HCT116 (cell line): ENCODE data around the gene BLCAP. TPM values are rescaled to one million over a fixed set of nuclear protein-coding genes. Genes with fewer than 3 reads are reported as not detected.

ENCODE experiments used
- ATAC-seq: fragments of 200-7000 bp; cut with Tn5 transposase; 2 replicates; pipeline ENCODE4 v1.9.1; 2020; ENCODE audit warnings: mild to moderate bottlenecking, moderate library complexity
- BruUV-seq: library from RNA; stranded (reverse); fragments of 400-500 nt; replicated peaks from 2 replicates; lab custom pipeline; 2021; lab: Mats Ljungman, UMichigan
- CTCF ChIA-PET: fragments of 300-600 bp; sonication (Branson Sonifier 250); formaldehyde crosslinking; loops from one replicate; lab custom pipeline; 2021; ENCODE audit warnings: antibody characterized with exemption; lab: Charles Lee
- POLR2A ChIA-PET: fragments of 300-600, 350-600 bp; sonication (Branson Sonifier 250); formaldehyde crosslinking; loops from one replicate; lab custom pipeline; 2021; ENCODE audit warnings: antibody characterized with exemption; lab: Charles Lee
- RAD21 ChIA-PET, 2 experiments: fragments of 300-600 bp; sonication (Branson Sonifier 250); formaldehyde crosslinking; loops; one replicate each; lab custom pipeline; 2023; ENCODE audit warnings: low total read pairs in 2 of 2; ENCODE audit not compliant: uncharacterized antibody in 2 of 2, unreplicated experiment in 2 of 2, low non-redundant PET in 1 of 2; lab: Charles Lee
- DNase-seq: peaks from one replicate; pipeline ENCODE4 v3.0.0-alpha.2; 2010; ENCODE audit warnings: low read depth, low spot score
- H2AFZ ChIP-seq: fragments of 200-600 bp; shearing (Covaris generic), sonication (generic); 2 replicates; pipeline ENCODE4 v1.6.1; 2017; ENCODE audit warnings: low read depth, mixed run types, mixed read lengths, antibody characterized with exemption, low read length; ENCODE audit not compliant: poor library complexity, severe bottlenecking
- H3K27ac ChIP-seq: 2 replicates; pipeline ENCODE4 v1.5.1; 2012; ENCODE audit warnings: low read depth, low read length
- H3K27me3 ChIP-seq: fragments of 200-600 bp; sonication (generic); 2 replicates; pipeline ENCODE4 v1.6.1; 2016; ENCODE audit warnings: mixed run types, low read length, mixed read lengths; ENCODE audit not compliant: insufficient read depth
- H3K36me3 ChIP-seq, 2 experiments: fragments of 200-500 bp in 1 of 2; fragments of 200-600 bp in 1 of 2; sonication (Bioruptor generic) in 1 of 2; sonication (generic) in 1 of 2; 2 replicates each; pipeline versions ENCODE4 v1.5.1 to v1.6.1; 2014 to 2016; ENCODE audit warnings: low read length in 2 of 2, inconsistent platforms in 1 of 2, mixed read lengths in 1 of 2, mixed run types in 1 of 2; ENCODE audit not compliant: insufficient read depth in 2 of 2, control insufficient read depth in 1 of 2
- H3K4me1 ChIP-seq, 2 experiments: fragments of 200-600 bp in 1 of 2; sonication (generic) in 1 of 2; 2 replicates each; pipeline versions ENCODE4 v1.5.1 to v1.6.1; 2012 to 2017; ENCODE audit warnings: low read length in 2 of 2, inconsistent platforms in 1 of 2, mild to moderate bottlenecking in 1 of 2, mixed read lengths in 1 of 2, mixed run types in 1 of 2, moderate library complexity in 1 of 2; ENCODE audit not compliant: insufficient read depth in 2 of 2, control insufficient read depth in 1 of 2
- H3K4me2 ChIP-seq: fragments of 200-600 bp; sonication (generic); 2 replicates; pipeline ENCODE4 v1.6.1; 2017; ENCODE audit warnings: mixed run types, low read length, mixed read lengths
- H3K4me3 ChIP-seq, 2 experiments: fragments of 200-600 bp in 1 of 2; sonication (generic) in 1 of 2; replicated peaks in 1 of 2; 2 replicates each; pipeline ENCODE4 v1.5.1; 2011 to 2016; ENCODE audit warnings: low read length in 2 of 2, control low read depth in 1 of 2, low read depth in 1 of 2, mild to moderate bottlenecking in 1 of 2, mixed read lengths in 1 of 2, mixed run types in 1 of 2
- H3K79me2 ChIP-seq: fragments of 200-600 bp; sonication (generic); 2 replicates; pipeline ENCODE4 v1.6.1; 2017; ENCODE audit warnings: mild to moderate bottlenecking, mixed run types, low read length, moderate library complexity, mixed read lengths; ENCODE audit not compliant: insufficient read depth
- H3K9ac ChIP-seq: fragments of 200-600 bp; sonication (generic); 2 replicates; pipeline ENCODE4 v1.6.1; 2016; ENCODE audit warnings: low read length, mixed read lengths
- H3K9me2 ChIP-seq: fragments of 200-600 bp; sonication (generic), shearing (Covaris generic); 2 replicates; pipeline ENCODE4 v1.6.1; 2017; ENCODE audit warnings: mixed run types, mild to moderate bottlenecking, moderate library complexity; ENCODE audit not compliant: insufficient read depth
- H3K9me3 ChIP-seq, 2 experiments: fragments of 200-500 bp in 1 of 2; fragments of 200-600 bp in 1 of 2; sonication (Bioruptor generic) in 1 of 2; sonication (generic) in 1 of 2; 2 replicates each; pipeline ENCODE4 v1.6.1; 2014 to 2017; ENCODE audit warnings: low read length in 2 of 2, mixed read lengths in 2 of 2, inconsistent platforms in 1 of 2, low read depth in 1 of 2, mild to moderate bottlenecking in 1 of 2, mixed run types in 1 of 2, moderate library complexity in 1 of 2; ENCODE audit not compliant: control insufficient read depth in 1 of 2, insufficient read depth in 1 of 2
- H4K20me1 ChIP-seq: fragments of 200-600 bp; sonication (generic), shearing (Covaris generic); 2 replicates; pipeline ENCODE4 v1.6.1; 2017; ENCODE audit warnings: mixed run types, mild to moderate bottlenecking, moderate library complexity; ENCODE audit not compliant: insufficient read depth
- EZH2phosphoT487 ChIP-seq: fragments of 200-600 bp; IDR thresholded peaks from 2 replicates; pipeline ENCODE4 v1.6.1; 2018; ENCODE audit warnings: antibody characterized with exemption, borderline replicate concordance
- FOSL1 ChIP-seq: IDR thresholded peaks from 2 replicates; pipeline ENCODE4 v1.6.1; 2012; ENCODE audit warnings: low read depth
- JUND ChIP-seq: IDR thresholded peaks from 2 replicates; pipeline ENCODE4 v1.6.1; 2012
- POLR2A ChIP-seq: IDR thresholded peaks from 2 replicates; pipeline ENCODE4 v1.7.0; 2011; ENCODE audit warnings: borderline replicate concordance; ENCODE audit not compliant: insufficient read depth, insufficient read length; ENCODE audit errors: extremely low read depth
- POLR2AphosphoS5 ChIP-seq: IDR thresholded peaks from 2 replicates; pipeline ENCODE4 v1.6.1; 2011; ENCODE audit warnings: mild to moderate bottlenecking, low read depth, low read length, moderate library complexity
- SIN3A ChIP-seq: IDR thresholded peaks from 2 replicates; pipeline ENCODE4 v1.6.1; 2012; ENCODE audit warnings: low read depth
- SP1 ChIP-seq: IDR thresholded peaks from 2 replicates; pipeline ENCODE4 v1.6.1; 2012; ENCODE audit warnings: low read depth
- SRF ChIP-seq: IDR thresholded peaks from 2 replicates; pipeline ENCODE4 v1.6.1; 2012; ENCODE audit warnings: low read depth
- TCF7L2 ChIP-seq: IDR thresholded peaks from 2 replicates; pipeline ENCODE4 v1.7.0; 2011; ENCODE audit warnings: borderline replicate concordance, inconsistent platforms; ENCODE audit not compliant: insufficient read depth, insufficient read length; ENCODE audit errors: extremely low read depth
- ZFX ChIP-seq: fragments of 450-650 bp; IDR thresholded peaks from 2 replicates; pipeline ENCODE4 v1.6.1; 2017
- ZNF274 ChIP-seq: fragments of 200-500 bp; sonication (Bioruptor generic); IDR thresholded peaks from 2 replicates; pipeline ENCODE4 v1.6.1; 2014; ENCODE audit warnings: mild to moderate bottlenecking, low read depth, low read length, inconsistent platforms
- intact Hi-C: fragments of 100-400 bp; cut with micrococcal nuclease; formaldehyde crosslinking; loops from 2 replicates; pipeline ENCODE4 v1.10.0; 2022
- total RNA-seq: library from RNA; stranded (reverse); gene quantifications from one replicate; pipeline ENCODE4 v1.2.1, GENCODE V29; 2021; ENCODE audit not compliant: unreplicated experiment
- TF ChIP-seq, protein P1 (sequence below): IDR thresholded peaks from 2 replicates; pipeline ENCODE4 v1.6.1; 2012; ENCODE audit warnings: low read depth
- TF ChIP-seq, protein P2 (sequence below): IDR thresholded peaks from 2 replicates; pipeline ENCODE4 v1.6.1; 2012
- TF ChIP-seq, protein P3 (sequence below), 3 experiments: fragments of 200-600 bp in 1 of 3; sonication (generic) in 1 of 3; IDR thresholded peaks in 2 of 3; conservative IDR thresholded peaks in 1 of 3; 2 replicates each; pipeline ENCODE4 v1.5.1; 2012 to 2017; ENCODE audit warnings: low read depth in 2 of 3, low read length in 2 of 3, antibody characterized with exemption in 1 of 3, borderline replicate concordance in 1 of 3, control low read depth in 1 of 3, mild to moderate bottlenecking in 1 of 3, mixed read lengths in 1 of 3, mixed run types in 1 of 3, moderate library complexity in 1 of 3; ENCODE audit not compliant: insufficient read depth in 1 of 3
- TF ChIP-seq, protein P4 (sequence below): IDR thresholded peaks from 2 replicates; pipeline ENCODE4 v1.6.1; 2011; ENCODE audit warnings: mild to moderate bottlenecking, low read length, moderate library complexity; ENCODE audit not compliant: insufficient replicate concordance; ENCODE audit errors: extremely low read depth

BLCAP gene
- total RNA-seq, 1 experiment from 2014 or later = 27.5 TPM

DNA sequence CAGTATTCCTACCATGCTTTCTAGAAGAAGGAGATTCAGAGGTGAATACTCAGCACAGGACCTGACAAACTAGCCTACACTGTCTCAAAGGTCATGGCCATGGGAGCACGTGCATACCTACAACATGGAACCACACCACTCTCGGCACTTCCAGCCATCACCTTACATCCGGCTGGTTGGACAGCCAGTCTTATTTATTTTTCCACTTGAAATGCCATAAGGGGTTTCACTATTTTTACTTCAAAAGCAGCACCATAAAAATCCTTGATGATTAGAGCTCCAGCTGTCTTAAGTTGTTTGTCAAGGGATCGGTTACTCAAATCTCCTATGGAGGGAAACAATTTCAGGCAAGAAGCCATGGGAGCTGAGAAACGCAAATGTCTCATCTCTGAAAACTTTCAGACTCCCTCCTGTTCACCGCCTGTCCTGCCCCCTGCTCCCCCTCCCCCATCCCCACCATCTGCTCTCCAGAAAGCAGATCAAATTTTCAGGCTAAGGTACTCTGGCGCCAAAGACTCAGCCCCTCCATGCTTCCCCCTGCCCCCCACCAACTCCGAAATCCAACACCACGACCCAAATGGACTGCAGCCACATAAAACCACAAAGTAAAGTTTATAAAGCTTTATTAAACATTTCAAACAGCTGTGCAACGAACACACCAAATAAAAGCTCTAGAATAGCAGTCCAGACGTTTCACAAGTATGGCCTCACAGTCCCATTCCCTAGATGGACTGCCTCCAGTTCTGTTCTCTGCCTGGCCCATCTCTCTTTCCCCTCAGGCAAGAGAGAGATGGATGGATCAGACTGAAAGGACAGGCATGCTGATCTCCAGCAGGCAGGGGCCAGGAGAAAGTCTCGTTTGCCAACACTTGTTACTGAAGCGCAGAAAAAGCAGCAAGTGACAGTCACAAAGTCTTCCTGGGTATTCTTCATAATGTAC lies 10.6 kb downstream of the BLCAP start:
- Histone ChIP-seq H3K36me3 (no peaks in the 10 kb centered on the region; a peak in 3 of 4 replicates), H4K20me1 (no peaks in the 10 kb centered on the region), H3K4me2 (no peak overlapping the region)
- TF ChIP-seq ZFX (no peak), POLR2AphosphoS5 (no peak), SIN3A (no peak), JUND (no peak), SRF (no peak), EZH2phosphoT487 (no peak), ZNF274 (no peak), POLR2A (no peak), TCF7L2 (no peak), FOSL1 (no peak), SP1 (no peak)
- TF ChIP-seq, protein P1, sequence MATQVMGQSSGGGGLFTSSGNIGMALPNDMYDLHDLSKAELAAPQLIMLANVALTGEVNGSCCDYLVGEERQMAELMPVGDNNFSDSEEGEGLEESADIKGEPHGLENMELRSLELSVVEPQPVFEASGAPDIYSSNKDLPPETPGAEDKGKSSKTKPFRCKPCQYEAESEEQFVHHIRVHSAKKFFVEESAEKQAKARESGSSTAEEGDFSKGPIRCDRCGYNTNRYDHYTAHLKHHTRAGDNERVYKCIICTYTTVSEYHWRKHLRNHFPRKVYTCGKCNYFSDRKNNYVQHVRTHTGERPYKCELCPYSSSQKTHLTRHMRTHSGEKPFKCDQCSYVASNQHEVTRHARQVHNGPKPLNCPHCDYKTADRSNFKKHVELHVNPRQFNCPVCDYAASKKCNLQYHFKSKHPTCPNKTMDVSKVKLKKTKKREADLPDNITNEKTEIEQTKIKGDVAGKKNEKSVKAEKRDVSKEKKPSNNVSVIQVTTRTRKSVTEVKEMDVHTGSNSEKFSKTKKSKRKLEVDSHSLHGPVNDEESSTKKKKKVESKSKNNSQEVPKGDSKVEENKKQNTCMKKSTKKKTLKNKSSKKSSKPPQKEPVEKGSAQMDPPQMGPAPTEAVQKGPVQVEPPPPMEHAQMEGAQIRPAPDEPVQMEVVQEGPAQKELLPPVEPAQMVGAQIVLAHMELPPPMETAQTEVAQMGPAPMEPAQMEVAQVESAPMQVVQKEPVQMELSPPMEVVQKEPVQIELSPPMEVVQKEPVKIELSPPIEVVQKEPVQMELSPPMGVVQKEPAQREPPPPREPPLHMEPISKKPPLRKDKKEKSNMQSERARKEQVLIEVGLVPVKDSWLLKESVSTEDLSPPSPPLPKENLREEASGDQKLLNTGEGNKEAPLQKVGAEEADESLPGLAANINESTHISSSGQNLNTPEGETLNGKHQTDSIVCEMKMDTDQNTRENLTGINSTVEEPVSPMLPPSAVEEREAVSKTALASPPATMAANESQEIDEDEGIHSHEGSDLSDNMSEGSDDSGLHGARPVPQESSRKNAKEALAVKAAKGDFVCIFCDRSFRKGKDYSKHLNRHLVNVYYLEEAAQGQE = no peak
- TF ChIP-seq, protein P2, sequence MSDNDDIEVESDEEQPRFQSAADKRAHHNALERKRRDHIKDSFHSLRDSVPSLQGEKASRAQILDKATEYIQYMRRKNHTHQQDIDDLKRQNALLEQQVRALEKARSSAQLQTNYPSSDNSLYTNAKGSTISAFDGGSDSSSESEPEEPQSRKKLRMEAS = no peak
- TF ChIP-seq, protein P3, sequence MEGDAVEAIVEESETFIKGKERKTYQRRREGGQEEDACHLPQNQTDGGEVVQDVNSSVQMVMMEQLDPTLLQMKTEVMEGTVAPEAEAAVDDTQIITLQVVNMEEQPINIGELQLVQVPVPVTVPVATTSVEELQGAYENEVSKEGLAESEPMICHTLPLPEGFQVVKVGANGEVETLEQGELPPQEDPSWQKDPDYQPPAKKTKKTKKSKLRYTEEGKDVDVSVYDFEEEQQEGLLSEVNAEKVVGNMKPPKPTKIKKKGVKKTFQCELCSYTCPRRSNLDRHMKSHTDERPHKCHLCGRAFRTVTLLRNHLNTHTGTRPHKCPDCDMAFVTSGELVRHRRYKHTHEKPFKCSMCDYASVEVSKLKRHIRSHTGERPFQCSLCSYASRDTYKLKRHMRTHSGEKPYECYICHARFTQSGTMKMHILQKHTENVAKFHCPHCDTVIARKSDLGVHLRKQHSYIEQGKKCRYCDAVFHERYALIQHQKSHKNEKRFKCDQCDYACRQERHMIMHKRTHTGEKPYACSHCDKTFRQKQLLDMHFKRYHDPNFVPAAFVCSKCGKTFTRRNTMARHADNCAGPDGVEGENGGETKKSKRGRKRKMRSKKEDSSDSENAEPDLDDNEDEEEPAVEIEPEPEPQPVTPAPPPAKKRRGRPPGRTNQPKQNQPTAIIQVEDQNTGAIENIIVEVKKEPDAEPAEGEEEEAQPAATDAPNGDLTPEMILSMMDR (IDR thresholded peaks at IDR 0.05 in 2 of 3, conservative IDR thresholded peaks at IDR 0.05 in 1 of 3; ENCODE audit: borderline replicate concordance in 1 of 3, insufficient read depth in 1 of 3, low read depth in 2 of 3, low read length in 2 of 3) = no peak
- TF ChIP-seq, protein P4, sequence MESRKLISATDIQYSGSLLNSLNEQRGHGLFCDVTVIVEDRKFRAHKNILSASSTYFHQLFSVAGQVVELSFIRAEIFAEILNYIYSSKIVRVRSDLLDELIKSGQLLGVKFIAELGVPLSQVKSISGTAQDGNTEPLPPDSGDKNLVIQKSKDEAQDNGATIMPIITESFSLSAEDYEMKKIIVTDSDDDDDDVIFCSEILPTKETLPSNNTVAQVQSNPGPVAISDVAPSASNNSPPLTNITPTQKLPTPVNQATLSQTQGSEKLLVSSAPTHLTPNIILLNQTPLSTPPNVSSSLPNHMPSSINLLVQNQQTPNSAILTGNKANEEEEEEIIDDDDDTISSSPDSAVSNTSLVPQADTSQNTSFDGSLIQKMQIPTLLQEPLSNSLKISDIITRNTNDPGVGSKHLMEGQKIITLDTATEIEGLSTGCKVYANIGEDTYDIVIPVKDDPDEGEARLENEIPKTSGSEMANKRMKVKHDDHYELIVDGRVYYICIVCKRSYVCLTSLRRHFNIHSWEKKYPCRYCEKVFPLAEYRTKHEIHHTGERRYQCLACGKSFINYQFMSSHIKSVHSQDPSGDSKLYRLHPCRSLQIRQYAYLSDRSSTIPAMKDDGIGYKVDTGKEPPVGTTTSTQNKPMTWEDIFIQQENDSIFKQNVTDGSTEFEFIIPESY = no peak
- TF ChIP-seq, all 23 proteins: peak for 0
- Histone ChIP-seq H3K9me3 (no peaks in the 10 kb centered on the region), H3K4me1 (no peaks in the 10 kb centered on the region), H3K9ac (no peak overlapping the region), H3K27ac (no peak overlapping the region), H3K4me3 (no peak overlapping the region), H2AFZ (no peak overlapping the region), H3K79me2 (peaks cover 31% of the 10 kb centered on the region), H3K27me3 (no peaks in the 10 kb centered on the region), H3K9me2 (no peaks in the 10 kb centered on the region)
- ChIA-PET POLR2A (no interaction called here), CTCF (no interaction called here), RAD21 (no interaction called here)
- intact Hi-C loops = no loop called here
- BruUV-seq = TSS peak; percentile 15
- DNase-seq (no peak), ATAC-seq (no peak)
